Choroid plexus epithelial cell (primary cell): ENCODE measurements around the gene SH3BGRL2.
"Not testable (repeated sequence)": the region's sequence is repeated elsewhere in the genome, so short reads cannot be mapped to it uniquely, and the experiment has no call there.

Source experiments
- DNase-seq: peaks from one replicate; pipeline ENCODE4 v3.0.0-alpha.2; 2010; ENCODE audit warnings: low read depth
- H3K4me3 ChIP-seq: 2 replicates; pipeline ENCODE4 v1.5.1; 2011; ENCODE audit warnings: low read depth, mild to moderate bottlenecking, control low read depth, low read length, moderate library complexity
- CTCF ChIP-seq: conservative IDR thresholded peaks from 2 replicates; pipeline ENCODE4 v1.5.1; 2011; ENCODE audit warnings: low read depth, mild to moderate bottlenecking, control low read depth, inconsistent platforms, low read length, moderate library complexity

Gene SH3BGRL2

GRCh38 chr6:79647741-79648140 is 16.6 kb downstream of the SH3BGRL2 start:
- no peak for DNase-seq
- H3K4me3 ChIP-seq = no peak overlapping the region
- TF ChIP-seq CTCF = no peak

- H3K4me3 ChIP-seq = no peak overlapping the region
- no peak for DNase-seq
- no peak for TF ChIP-seq CTCF
Measured at GRCh38 chr6:79648328-79648727, 17.2 kb downstream of the SH3BGRL2 start.

GRCh38 chr6:79649016-79649415 is 17.9 kb downstream of the SH3BGRL2 start:
- DNase-seq = no peak
- TF ChIP-seq CTCF = no peak
- no peak overlapping the region for H3K4me3 ChIP-seq

- no peak overlapping the region for H3K4me3 ChIP-seq
- DNase-seq = no peak
- TF ChIP-seq CTCF = no peak
Measured at GRCh38 chr6:79650950-79651349, 19.8 kb downstream of the SH3BGRL2 start.

- H3K4me3 ChIP-seq = no peak overlapping the region
- no peak for TF ChIP-seq CTCF
- no peak for DNase-seq
Measured at GRCh38 chr6:79656134-79656533, 25.0 kb downstream of the SH3BGRL2 start.

- no peak for DNase-seq
- no peak overlapping the region for H3K4me3 ChIP-seq
- TF ChIP-seq CTCF = no peak
Measured at GRCh38 chr6:79657238-79657637, 26.1 kb downstream of the SH3BGRL2 start.

- not testable (repeated sequence) for DNase-seq, H3K4me3 ChIP-seq
Measured at GRCh38 chr6:79663655-79664054, 32.5 kb downstream of the SH3BGRL2 start.
